Epithelial cell of esophagus (primary cell): Measurements from ENCODE around the gene SIK3.

Experiments
- DNase-seq: peaks from one replicate; pipeline ENCODE4 v3.0.0; 2010; ENCODE audit warnings: low read depth
- H3K4me3 ChIP-seq: 2 replicates; pipeline ENCODE4 v1.5.1; 2011; ENCODE audit warnings: mild to moderate bottlenecking, low read length, control low read depth
- TF ChIP-seq, protein P1 (sequence below): IDR thresholded peaks from 2 replicates; pipeline ENCODE4 v1.5.1; 2011; ENCODE audit warnings: low read depth, mild to moderate bottlenecking, low read length, control low read depth, inconsistent platforms; ENCODE audit not compliant: insufficient read depth; ENCODE audit errors: missing control alignments

SIK3 gene

DNA sequence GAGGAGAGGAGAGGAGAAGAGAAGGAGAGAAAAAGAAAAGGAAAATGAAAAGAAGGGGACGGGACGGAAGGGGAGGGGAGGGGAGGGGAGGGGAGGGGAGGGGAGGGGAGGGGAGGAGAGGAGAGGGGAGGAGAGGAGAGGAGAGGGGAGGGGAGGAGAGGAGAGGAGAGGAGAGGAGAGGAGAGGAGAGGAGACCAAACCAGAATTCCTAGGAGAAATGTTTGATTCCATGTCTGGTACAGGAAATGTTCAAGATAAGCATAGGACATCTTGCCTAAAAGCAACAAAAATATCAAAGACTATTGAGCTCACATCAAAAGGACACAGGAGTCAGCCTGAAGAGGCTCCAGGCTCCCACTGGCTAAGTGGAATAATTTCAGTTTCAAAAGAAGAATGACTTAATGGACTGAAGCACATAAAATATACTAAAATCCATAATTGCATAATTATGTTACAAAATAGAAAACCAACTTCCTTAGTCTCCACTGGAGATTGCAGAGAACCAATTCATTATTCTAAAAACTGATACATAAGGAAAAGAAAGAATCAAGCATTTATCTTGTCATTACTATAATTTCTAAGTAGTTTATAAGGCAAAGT lies 159.7 kb downstream of the SIK3 start:
- no peak for DNase-seq
- TF ChIP-seq, protein P1, sequence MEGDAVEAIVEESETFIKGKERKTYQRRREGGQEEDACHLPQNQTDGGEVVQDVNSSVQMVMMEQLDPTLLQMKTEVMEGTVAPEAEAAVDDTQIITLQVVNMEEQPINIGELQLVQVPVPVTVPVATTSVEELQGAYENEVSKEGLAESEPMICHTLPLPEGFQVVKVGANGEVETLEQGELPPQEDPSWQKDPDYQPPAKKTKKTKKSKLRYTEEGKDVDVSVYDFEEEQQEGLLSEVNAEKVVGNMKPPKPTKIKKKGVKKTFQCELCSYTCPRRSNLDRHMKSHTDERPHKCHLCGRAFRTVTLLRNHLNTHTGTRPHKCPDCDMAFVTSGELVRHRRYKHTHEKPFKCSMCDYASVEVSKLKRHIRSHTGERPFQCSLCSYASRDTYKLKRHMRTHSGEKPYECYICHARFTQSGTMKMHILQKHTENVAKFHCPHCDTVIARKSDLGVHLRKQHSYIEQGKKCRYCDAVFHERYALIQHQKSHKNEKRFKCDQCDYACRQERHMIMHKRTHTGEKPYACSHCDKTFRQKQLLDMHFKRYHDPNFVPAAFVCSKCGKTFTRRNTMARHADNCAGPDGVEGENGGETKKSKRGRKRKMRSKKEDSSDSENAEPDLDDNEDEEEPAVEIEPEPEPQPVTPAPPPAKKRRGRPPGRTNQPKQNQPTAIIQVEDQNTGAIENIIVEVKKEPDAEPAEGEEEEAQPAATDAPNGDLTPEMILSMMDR = no peak
- no peak overlapping the region for H3K4me3 ChIP-seq

- DNase-seq = no peak
- H3K4me3 ChIP-seq = no peak overlapping the region
- TF ChIP-seq, protein P1 = no peak
Measured at GRCh38 chr11:116936754-116937446, 161.3 kb downstream of the SIK3 start.

- TF ChIP-seq, protein P1 = no peak
- H3K4me3 ChIP-seq = no peak overlapping the region
- DNase-seq = no peak
Measured at GRCh38 chr11:116935514-116935913, 162.7 kb downstream of the SIK3 start.

DNA sequence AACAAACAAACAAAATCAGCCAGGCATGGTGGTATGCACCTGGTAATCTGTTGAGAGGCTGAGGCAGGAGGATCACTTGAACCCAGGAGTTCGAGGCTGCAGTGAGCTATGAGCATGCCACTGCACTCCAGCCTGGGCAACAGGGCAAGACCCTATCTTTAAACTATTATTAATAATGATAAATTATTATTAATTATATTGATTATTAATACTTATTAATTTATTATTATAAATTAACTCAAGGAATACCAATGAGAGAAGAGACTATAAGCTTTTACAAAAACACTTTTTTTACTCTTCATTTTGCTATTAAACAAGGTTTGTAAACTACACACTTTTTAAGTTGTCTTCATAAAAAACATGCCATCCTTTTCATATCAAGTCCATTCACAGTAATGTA lies 163.1 kb downstream of the SIK3 start:
- TF ChIP-seq, protein P1 = no peak
- no peak for DNase-seq

DNA sequence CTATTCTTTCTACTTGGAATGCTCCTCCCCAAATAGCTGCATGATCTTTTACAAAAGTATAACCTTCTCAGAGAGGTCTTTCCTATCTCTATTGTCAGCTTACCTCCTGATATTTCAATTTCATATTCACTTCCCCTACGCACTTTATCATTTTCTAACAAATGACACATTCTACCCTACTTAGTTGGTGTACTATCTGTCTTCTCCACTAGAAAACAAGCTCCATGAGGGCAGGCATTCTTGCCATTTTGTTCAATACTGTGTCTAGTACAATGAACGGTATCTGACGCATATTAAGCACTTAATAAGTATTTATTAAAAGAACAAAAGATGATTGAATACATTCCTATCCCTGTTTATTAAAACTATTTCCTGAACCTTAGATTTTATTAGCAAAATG lies 164.3 kb downstream of the SIK3 start:
- no peak for DNase-seq
- H3K4me3 ChIP-seq = no peak overlapping the region
- TF ChIP-seq, protein P1 = no peak

More for the DNA sequence above, 163.1 kb downstream of the SIK3 start:
- no peak overlapping the region for H3K4me3 ChIP-seq

DNA sequence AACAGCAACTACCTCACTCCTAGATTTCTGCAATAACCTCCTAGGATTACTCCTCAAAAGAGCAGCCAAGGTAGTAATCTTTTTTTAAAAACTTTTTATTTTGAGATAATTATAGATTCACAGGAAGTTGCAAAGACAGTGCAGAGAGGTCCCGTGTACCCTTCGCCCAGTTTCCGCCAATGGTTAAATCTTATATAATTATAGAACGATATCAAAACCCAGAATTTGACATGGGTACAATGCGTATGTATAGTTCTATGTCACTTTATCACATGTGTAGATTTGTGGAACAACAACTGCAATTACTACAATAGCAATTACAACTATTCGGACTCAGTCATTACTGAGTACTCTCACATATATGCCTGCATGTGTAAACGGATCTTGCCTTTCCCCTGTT lies 166.0 kb downstream of the SIK3 start:
- TF ChIP-seq, protein P1 = no peak
- no peak for DNase-seq
- H3K4me3 ChIP-seq = no peak overlapping the region

GRCh38 chr11:116931206-116931953 lies 166.8 kb downstream of the SIK3 start:
- no peak overlapping the region for H3K4me3 ChIP-seq
- TF ChIP-seq, protein P1 = no peak
- DNase-seq = peak; percentile 42
